ENCODE results near the gene WTAP. TPM values are rescaled to one million over a fixed set of nuclear protein-coding genes. Genes with fewer than 3 reads are reported as not detected.
"Not testable (repeated sequence)": the region's sequence is repeated elsewhere in the genome, so short reads cannot be mapped to it uniquely, and the experiment has no call there.

Gene WTAP
- total RNA-seq, 1 experiment from 2014 or later, result 153 TPM

DNA sequence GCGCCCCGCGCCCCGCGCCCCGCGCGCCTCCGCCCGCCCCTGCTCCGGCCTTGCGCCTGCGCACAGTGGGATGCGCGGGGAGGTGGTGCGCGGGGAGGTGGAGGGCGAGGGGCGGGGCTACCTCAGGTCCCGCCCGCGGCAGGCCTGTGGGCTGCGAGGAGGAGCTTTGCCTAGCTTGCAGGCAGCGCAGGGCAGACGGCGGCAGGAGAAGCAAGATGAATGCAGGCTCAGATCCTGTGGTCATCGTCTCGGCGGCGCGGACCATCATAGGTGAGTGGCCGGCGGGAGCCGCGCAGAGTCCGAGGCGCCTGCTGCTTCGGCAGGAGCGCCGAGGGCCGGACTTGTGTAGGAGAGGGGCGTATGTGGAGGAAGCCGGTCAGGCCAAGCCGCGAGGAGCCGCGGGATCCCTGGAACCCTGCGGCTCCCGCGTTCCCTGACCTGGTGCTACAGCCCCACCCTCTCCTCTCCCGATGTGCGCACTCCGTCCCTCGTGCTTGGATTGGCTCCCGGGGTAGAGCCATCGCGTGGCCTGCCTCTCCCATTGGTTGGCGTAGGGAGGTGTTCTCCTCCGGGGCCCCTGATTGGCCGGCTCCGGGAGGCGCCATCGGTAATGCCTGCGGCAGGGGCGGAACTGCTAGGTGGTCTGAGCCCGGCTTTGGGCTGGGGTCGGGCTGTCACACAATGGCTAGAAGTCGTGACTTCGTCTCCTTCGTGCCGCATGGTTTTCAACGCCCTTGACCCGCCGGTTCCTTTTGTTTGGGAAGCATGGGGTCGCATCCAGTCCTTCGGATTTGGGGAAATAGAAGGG lies 34.8 kb downstream of the WTAP start, which contains the start of gene ACAT2:
Gene ACAT2, plus strand, starts transcription at position 173 of the 808 bp plus-strand sequence. Its CDS starts 43 bp downstream, at position 216.
- DNase-seq (ENCODE audit: low read depth), result peak; percentile 99

GRCh38 chr6:159762681-159763293 lies 35.5 kb downstream of the WTAP start:
- no peak for DNase-seq (ENCODE audit: low read depth)

DNA sequence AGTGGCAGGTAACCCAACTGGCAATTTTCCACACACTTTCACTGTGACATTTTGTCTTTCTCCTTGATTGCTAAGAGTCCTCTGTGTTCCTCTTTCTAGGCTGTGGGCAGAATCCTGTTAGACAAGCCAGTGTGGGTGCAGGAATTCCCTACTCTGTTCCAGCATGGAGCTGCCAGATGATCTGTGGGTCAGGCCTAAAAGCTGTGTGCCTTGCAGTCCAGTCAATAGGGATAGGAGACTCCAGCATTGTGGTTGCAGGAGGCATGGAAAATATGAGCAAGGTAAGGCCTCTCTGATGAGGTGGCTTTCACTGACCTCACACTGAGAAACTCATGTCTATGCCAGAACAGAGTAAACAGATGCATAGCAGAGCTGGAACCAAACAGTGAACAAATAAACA lies 39.6 kb downstream of the WTAP start:
- no peak for DNase-seq (ENCODE audit: low read depth)

- no peak for DNase-seq (ENCODE audit: low read depth)
Observed at GRCh38 chr6:159769470-159769869, 42.2 kb downstream of the WTAP start.

- DNase-seq (ENCODE audit: low read depth), result no peak
Observed at GRCh38 chr6:159772196-159772595, 44.9 kb downstream of the WTAP start.

GRCh38 chr6:159777240-159777904 lies 50.1 kb downstream of the WTAP start:
- no peak for DNase-seq (ENCODE audit: low read depth)

DNA sequence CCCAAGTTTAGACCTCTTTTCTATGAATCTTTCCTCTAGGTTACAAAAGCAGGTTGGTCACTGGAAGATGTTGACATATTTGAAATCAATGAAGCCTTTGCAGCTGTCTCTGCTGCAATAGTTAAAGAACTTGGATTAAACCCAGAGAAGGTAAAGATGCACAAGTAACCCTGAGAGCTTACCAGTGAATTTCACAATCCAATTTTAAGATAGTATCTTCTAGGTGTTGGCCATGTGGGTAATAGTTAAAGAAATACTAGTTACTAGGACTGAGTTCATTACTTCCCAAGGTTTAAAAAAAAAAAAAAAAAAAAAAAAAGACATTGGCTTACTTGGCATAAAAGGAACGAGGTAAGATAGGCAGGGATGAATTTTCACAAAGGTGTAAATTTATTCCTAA lies 50.8 kb downstream of the WTAP start:
- DNase-seq (ENCODE audit: low read depth), result no peak

GRCh38 chr6:159778542-159779103 lies 51.3 kb downstream of the WTAP start:
- no peak for DNase-seq (ENCODE audit: low read depth)

GRCh38 chr6:159788276-159788675 lies 61.0 kb downstream of the WTAP start:
- DNase-seq (ENCODE audit: low read depth), result no peak

DNA sequence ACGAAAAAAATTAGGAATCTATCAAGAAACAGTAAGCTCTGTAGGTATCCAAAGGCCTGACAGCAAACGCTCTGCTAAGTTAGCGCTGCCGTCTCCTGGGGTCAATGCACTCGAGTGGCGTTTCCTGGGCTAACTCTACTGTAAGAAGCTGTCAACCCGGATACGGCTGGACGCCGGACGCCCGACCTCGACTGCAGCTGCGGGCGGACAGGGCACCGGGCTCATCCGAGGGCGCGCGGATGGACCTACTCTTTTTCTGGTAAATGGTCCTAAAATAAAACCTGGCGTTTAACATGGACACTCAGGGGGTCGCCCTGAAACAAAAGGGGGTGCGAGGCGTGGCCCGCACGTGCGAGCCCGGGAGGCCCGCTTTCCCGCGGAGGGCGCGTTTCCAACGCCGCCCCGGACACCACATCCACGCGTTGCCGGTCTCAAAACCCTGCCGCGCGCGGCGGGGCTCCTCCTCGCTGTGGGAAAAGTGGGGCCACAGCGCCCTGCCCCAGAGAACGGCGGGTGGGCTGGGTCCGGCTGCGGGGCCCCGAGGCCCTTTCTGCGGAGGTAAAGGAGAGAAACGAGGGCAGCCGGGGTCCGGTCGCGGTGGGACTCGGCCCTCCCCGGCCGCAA lies 61.6 kb downstream of the WTAP start:
- DNase-seq (ENCODE audit: low read depth), result peak; percentile 54

DNA sequence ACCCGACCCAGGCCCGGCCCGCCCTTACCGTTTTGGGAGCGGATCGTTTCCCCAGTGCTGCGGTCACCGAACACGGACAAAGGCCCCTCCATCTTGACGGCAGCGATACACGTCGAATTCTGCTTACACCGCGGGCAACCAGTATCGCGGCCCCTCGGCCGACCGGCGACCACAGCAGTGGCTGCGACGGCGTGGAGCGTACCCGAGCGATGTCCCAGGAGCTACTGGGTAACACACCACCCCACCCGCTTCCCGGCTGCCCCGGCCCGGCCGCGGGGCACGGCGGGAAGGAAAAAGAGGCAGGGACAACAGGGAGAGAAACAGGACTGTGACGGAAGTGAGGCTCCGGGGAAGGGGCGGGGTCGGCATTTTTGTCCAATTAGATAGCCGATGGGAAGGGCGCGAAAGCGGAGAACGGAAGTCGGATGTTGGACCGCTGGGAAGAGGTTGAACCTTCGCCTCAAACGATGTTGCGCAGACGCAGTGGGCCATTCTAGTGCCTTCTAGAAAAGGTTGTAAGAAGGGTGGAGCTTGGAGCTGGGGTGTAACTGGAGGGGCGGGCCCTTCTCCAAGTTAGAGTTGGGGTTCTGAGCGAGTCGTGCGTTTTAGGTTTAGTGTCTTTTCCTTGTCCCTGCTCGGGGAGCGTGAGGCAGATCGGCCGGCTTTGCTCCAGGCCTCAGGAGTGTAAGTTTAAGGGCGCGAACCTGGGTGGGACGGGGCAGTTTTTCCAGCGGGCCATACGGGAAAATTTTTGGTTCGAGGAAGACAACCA lies 62.3 kb downstream of the WTAP start, which contains the start of gene TCP1:
Gene TCP1, minus strand, starts transcription at position 226 of the 772 bp plus-strand sequence. Its CDS starts 134 bp downstream, at position 92.
- peak; percentile 100 for DNase-seq (ENCODE audit: low read depth)

DNA sequence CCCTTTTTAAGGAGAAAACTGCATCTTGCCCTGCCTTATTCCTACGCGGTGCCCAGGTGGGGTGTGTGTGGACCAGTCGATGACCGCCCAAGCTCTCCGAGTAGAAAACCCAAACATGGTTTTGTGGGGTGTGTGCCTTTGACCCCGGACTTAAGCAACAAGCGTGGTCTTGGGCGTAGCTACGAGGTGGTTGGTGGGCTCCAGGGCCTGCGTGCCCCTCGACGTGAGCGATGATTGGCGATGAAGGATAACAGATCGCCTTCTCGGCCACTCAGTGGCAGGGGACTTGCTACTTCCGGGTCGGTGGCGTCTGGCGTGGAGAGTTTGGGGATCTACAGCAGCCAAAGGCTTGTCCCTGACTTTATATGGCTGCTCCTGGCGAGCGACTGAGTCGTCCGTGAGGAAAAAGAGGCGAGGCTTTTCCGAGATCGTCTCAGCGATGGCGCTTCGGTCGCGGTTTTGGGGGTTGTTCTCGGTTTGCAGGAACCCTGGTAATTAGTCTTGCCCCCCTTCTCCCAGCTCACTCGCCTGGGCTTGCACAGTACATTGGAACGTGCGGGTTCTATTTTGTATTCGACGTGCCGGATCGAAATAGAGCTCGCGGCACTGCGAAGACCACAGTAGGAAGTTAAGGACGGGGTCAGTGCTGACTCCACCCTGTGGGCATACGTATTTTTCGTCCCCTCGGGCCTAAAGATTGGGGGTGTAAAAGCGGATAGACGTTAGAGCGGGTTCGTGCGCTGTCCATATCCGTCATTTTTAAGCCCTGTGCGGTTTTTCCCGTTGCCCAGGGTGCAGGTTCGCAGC lies 63.0 kb downstream of the WTAP start, which contains the start of gene MRPL18:
Gene MRPL18, plus strand, starts transcription at position 319 of the 807 bp plus-strand sequence. Its CDS starts 121 bp downstream, at position 440.
- peak; percentile 100 for DNase-seq (ENCODE audit: low read depth)

- DNase-seq (ENCODE audit: low read depth), result no peak
Observed at GRCh38 chr6:159790956-159791598, 63.8 kb downstream of the WTAP start.

GRCh38 chr6:159794976-159795375 lies 67.7 kb downstream of the WTAP start:
- not testable (repeated sequence) for DNase-seq (ENCODE audit: low read depth)

- no peak for DNase-seq (ENCODE audit: low read depth)
Observed at GRCh38 chr6:159797554-159797953, 70.2 kb downstream of the WTAP start.

GRCh38 chr6:159800141-159800865 lies 73.0 kb downstream of the WTAP start, which contains the start of gene PNLDC1:
PNLDC1 (plus strand) TSS chr6:159800276; CDS start chr6:159800308, 32 bp downstream.
- no peak for DNase-seq (ENCODE audit: low read depth)

- no peak for DNase-seq (ENCODE audit: low read depth)
Observed at GRCh38 chr6:159801935-159802334, 74.6 kb downstream of the WTAP start.

- DNase-seq (ENCODE audit: low read depth), result no peak
Observed at GRCh38 chr6:159804504-159804903, 77.2 kb downstream of the WTAP start.
